Fibroblast of the aortic adventitia (primary cell): ENCODE data around the gene FOXK2. TPM values are rescaled to one million over a fixed set of nuclear protein-coding genes. Genes with fewer than 3 reads are reported as not detected.
A peak's percentile ranks its signal among the peaks of the same experiment; 100 is the strongest.

Experiments
- DNase-seq: peaks from one replicate; pipeline ENCODE4 v3.0.0-alpha.2; 2010; ENCODE audit warnings: low read depth
- H3K4me3 ChIP-seq: 2 replicates; pipeline ENCODE4 v1.5.1; 2011; ENCODE audit warnings: low read depth, mild to moderate bottlenecking, control low read depth, low read length, moderate library complexity
- CTCF ChIP-seq: IDR thresholded peaks from 2 replicates; pipeline ENCODE4 v1.5.1; 2011; ENCODE audit warnings: mild to moderate bottlenecking, low read length, control low read depth, inconsistent platforms; ENCODE audit not compliant: insufficient read depth
- total RNA-seq: library from RNA; depleted of rRNA; stranded (reverse); fragments of >200 nt; gene quantifications from 2 replicates; pipeline ENCODE4 v1.2.3, GENCODE V29; 2012; ENCODE audit warnings: low replicate concordance

Gene FOXK2
- total RNA-seq, result 7.3 and 28.2 TPM in 2 replicates

- no peak for TF ChIP-seq CTCF
- H3K4me3 ChIP-seq, result peak within 1 kb of the TSS; percentile 75
- peak; percentile 94 for DNase-seq
Measured at GRCh38 chr17:82518826-82519810, at the start of gene FOXK2. Gene FOXK2, plus strand, starts transcription at chr17:82519732. Its CDS starts 157 bp downstream, at chr17:82519889.

GRCh38 chr17:82470065-82470464, 49.5 kb upstream of the FOXK2 start:
- no peak for DNase-seq
- no peak for TF ChIP-seq CTCF
- H3K4me3 ChIP-seq, result no peak overlapping the region

- DNase-seq, result no peak
- H3K4me3 ChIP-seq, result no peak overlapping the region
- TF ChIP-seq CTCF, result no peak
Measured at GRCh38 chr17:82474223-82475010, 45.1 kb upstream of the FOXK2 start.

- no peak for TF ChIP-seq CTCF
- no peak overlapping the region for H3K4me3 ChIP-seq
- no peak for DNase-seq
Measured at GRCh38 chr17:82475458-82475857, 44.1 kb upstream of the FOXK2 start.

- H3K4me3 ChIP-seq, result no peak overlapping the region
- no peak for TF ChIP-seq CTCF
- DNase-seq, result no peak
Measured at GRCh38 chr17:82477934-82478333, 41.6 kb upstream of the FOXK2 start.

GRCh38 chr17:82479602-82480001, 39.9 kb upstream of the FOXK2 start:
- TF ChIP-seq CTCF, result no peak
- H3K4me3 ChIP-seq, result no peak overlapping the region
- DNase-seq, result no peak
